ENCODE results near the gene ZNF346. TPM values are rescaled to one million over a fixed set of nuclear protein-coding genes. Genes with fewer than 3 reads are reported as not detected.

The ZNF346 gene
- total and polyA plus RNA-seq, 8 donors = 13.1 to 30.4 (median 26.7) TPM

- H3K27me3 ChIP-seq = peaks cover 0 to 9% of the 10 kb centered on the region in 2 donors
- ATAC-seq (no peak), DNase-seq (peak in 1 of 4 donors; percentile 62)
- no peak for TF ChIP-seq CTCF (IDR thresholded peaks at IDR 0.05)
- no peak overlapping the region for H3K27ac ChIP-seq
- H3K9me3 ChIP-seq = no peaks in the 10 kb centered on the region
- intact Hi-C loops (cut with DNase I) = no loop called here
- no peaks in the 10 kb centered on the region for H3K36me3 ChIP-seq
- no peak overlapping the region for H3K4me3 ChIP-seq
- H3K4me1 ChIP-seq = peaks cover 6 to 10% of the 10 kb centered on the region in 2 donors
Measured at GRCh38 chr5:177109810-177110209, 87.3 kb downstream of the ZNF346 start.

DNA sequence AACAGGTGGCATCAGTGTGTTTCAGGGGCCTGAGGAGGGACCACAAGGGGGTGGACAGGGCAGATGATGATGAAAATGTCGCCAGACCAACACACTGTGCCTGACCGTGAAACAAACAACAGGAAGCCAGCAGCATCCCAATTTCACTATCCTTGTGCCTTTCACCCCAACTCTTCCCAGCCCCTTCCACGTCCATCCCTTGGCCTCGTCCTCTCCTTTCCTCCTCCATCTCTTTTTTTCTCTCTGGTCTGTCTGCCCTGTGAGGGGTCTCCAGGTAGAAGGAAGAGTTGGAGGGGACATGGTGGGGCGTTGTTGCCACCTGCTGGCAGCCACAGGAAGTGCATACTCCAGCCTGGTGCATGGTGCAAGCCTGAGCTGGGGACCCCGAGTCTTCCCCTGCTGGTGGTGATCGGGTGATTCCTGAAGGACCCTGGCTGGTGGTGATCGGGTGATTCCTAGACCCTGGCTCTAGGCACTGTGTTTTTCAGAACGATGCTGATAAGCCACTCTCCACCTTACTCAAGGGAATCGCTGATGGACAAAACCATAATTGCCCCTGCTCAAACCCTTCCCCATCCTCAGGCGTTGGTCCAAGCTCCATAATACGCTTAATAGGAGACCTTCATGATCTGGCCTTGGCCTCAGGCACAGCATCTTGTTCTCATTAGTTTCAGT, 89.4 kb downstream of the ZNF346 start:
- TF ChIP-seq CTCF (IDR thresholded peaks at IDR 0.05) = peak; percentile 89 to 90
- DNase-seq (peak in 3 of 4 donors; percentile 44 to 85 (median 66)), ATAC-seq (peak; percentile 51)
- Histone ChIP-seq H3K27me3 (no peaks in the 10 kb centered on the region), H3K36me3 (no peaks in the 10 kb centered on the region), H3K4me3 (no peak overlapping the region), H3K9me3 (no peaks in the 10 kb centered on the region), H3K27ac (no peak overlapping the region), H3K4me1 (peaks cover 6 to 20% of the 10 kb centered on the region in 2 donors)
- intact Hi-C loops (cut with DNase I) = no loop called here

GRCh38 chr5:177112589-177113220, 90.2 kb downstream of the ZNF346 start:
- DNase-seq (peak in 1 of 4 donors; percentile 23), ATAC-seq (no peak)
- H3K27ac ChIP-seq = no peak overlapping the region
- H3K4me3 ChIP-seq = no peak overlapping the region
- peaks cover 6 to 24% of the 10 kb centered on the region in 2 donors for H3K4me1 ChIP-seq
- no peaks in the 10 kb centered on the region for H3K36me3 ChIP-seq
- H3K9me3 ChIP-seq = no peaks in the 10 kb centered on the region
- intact Hi-C loops (cut with DNase I) = no loop called here
- no peaks in the 10 kb centered on the region for H3K27me3 ChIP-seq
- TF ChIP-seq CTCF (IDR thresholded peaks at IDR 0.05) = no peak

DNA sequence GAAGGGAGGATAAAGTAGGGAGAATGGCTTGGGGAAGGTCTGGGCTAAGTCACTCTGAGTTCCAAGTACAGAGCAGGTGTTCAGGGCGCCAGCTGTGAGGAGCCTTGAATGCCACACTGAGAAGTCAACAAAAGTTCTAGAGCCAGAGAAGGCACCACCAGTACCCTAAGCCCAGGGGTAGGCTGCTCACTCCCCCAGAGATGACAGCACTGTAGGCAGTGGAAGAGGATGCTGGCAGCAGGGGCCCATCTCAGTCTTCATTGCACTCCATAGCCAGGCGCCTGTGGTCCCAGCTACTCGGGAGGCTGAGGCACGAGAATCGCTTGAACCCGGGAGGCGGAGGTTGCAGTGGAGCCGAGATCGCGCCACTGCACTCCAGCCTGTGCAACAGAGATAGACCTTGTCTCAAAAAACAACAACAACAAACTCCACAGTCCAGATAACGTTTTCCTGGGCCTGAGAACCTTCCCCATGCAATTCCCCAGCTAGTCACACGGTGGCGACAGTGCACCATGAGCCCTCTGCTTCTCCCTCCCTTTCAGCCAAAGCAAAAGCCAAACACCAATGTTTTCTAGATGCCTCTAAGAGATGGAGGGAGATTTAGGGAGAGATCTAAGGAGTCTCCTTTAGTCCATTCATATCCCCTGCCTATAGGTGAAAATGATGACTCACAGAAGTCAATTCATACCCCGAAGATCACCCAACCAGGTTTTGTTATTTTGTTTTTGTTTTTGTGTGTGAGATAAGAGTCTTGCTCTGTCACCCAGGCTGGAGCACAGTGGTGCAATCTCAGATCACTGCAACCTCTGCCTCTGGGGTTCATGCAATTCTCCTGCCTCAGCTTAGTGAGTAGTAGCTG, 91.3 kb downstream of the ZNF346 start:
- Histone ChIP-seq H3K4me3 (peak overlapping the region in 1 of 2 donors; percentile 16), H3K27me3 (no peaks in the 10 kb centered on the region), H3K27ac (peak overlapping the region; percentile 54 to 75), H3K4me1 (peaks cover 6 to 24% of the 10 kb centered on the region in 2 donors), H3K9me3 (no peaks in the 10 kb centered on the region), H3K36me3 (no peaks in the 10 kb centered on the region)
- peak; percentile 88 for ATAC-seq
- DNase-seq = peak; percentile 70 to 90 (median 78)
- intact Hi-C loops (cut with DNase I) = no loop called here
- peak; percentile 97 to 99 for TF ChIP-seq CTCF (IDR thresholded peaks at IDR 0.05)
